Fibroblast of villous mesenchyme (primary cell): ENCODE data around the gene NTM. TPM values are rescaled to one million over a fixed set of nuclear protein-coding genes. Genes with fewer than 3 reads are reported as not detected.

Source experiments
- DNase-seq: peaks from one replicate; pipeline ENCODE4 v3.0.0-alpha.2; 2010; ENCODE audit warnings: low read depth
- H3K4me3 ChIP-seq: 2 replicates; pipeline ENCODE4 v1.5.1; 2011; ENCODE audit warnings: low read depth, mild to moderate bottlenecking, low read length
- CTCF ChIP-seq: IDR thresholded peaks from 2 replicates; pipeline ENCODE4 v1.5.1; 2012; ENCODE audit warnings: low read depth, mild to moderate bottlenecking, low read length; ENCODE audit not compliant: insufficient read depth
- total RNA-seq: library from RNA; depleted of rRNA; stranded (reverse); fragments of >200 nt; gene quantifications from 2 replicates; pipeline ENCODE4 v1.2.3, GENCODE V29; 2012

NTM gene
- total RNA-seq, 1 donor: 7.3 TPM

- no peak for TF ChIP-seq CTCF
- no peak overlapping the region for H3K4me3 ChIP-seq
- no peak for DNase-seq
These were observed 800.6 kb downstream of the NTM start for GRCh38 chr11:132171031-132171430.

- DNase-seq: no peak
- H3K4me3 ChIP-seq: no peak overlapping the region
- no peak for TF ChIP-seq CTCF
These were observed 804.2 kb downstream of the NTM start for GRCh38 chr11:132174362-132175255.

- no peak overlapping the region for H3K4me3 ChIP-seq
- peak; percentile 43 for DNase-seq
- no peak for TF ChIP-seq CTCF
These were observed 806.7 kb downstream of the NTM start for GRCh38 chr11:132177106-132177505.

GRCh38 chr11:132184079-132184478, 813.7 kb downstream of the NTM start:
- DNase-seq: no peak
- no peak for TF ChIP-seq CTCF

GRCh38 chr11:132185726-132186592, 815.5 kb downstream of the NTM start:
- TF ChIP-seq CTCF: no peak
- no peak for DNase-seq
- no peak overlapping the region for H3K4me3 ChIP-seq

More at GRCh38 chr11:132184079-132184478, 813.7 kb downstream of the NTM start:
- H3K4me3 ChIP-seq: no peak overlapping the region

GRCh38 chr11:132186699-132187098, 816.3 kb downstream of the NTM start:
- H3K4me3 ChIP-seq: no peak overlapping the region
- no peak for TF ChIP-seq CTCF
- DNase-seq: no peak
